Measurements from ENCODE around the gene MAFF. TPM values are rescaled to one million over a fixed set of nuclear protein-coding genes. Genes with fewer than 3 reads are reported as not detected.
"Not testable (repeated sequence)": the region's sequence is repeated elsewhere in the genome, so short reads cannot be mapped to it uniquely, and the experiment has no call there.

The MAFF gene
- total RNA-seq, 1 donor from 2014 or later = 119 TPM

GRCh38 chr22:38221908-38222796 lies 20.4 kb downstream of the MAFF start:
- DNase-seq (ENCODE audit: extremely low read depth, low read depth, low spot score) = no peak

GRCh38 chr22:38222797-38223119 lies 21.0 kb downstream of the MAFF start:
- DNase-seq (ENCODE audit: extremely low read depth, low read depth, low spot score) = no peak

GRCh38 chr22:38223289-38223960 lies 21.6 kb downstream of the MAFF start:
- no peak for DNase-seq (ENCODE audit: extremely low read depth, low read depth, low spot score)

GRCh38 chr22:38226853-38227649 lies 25.3 kb downstream of the MAFF start:
- DNase-seq (ENCODE audit: extremely low read depth, low read depth, low spot score) = no peak

GRCh38 chr22:38228326-38228872 lies 26.6 kb downstream of the MAFF start:
- DNase-seq (ENCODE audit: extremely low read depth, low read depth, low spot score) = no peak

GRCh38 chr22:38228873-38229740 lies 27.3 kb downstream of the MAFF start:
- no peak for DNase-seq (ENCODE audit: extremely low read depth, low read depth, low spot score)

GRCh38 chr22:38230108-38230825 lies 28.5 kb downstream of the MAFF start:
- peak; percentile 67 for DNase-seq (ENCODE audit: extremely low read depth, low read depth, low spot score)

GRCh38 chr22:38230916-38231315 lies 29.1 kb downstream of the MAFF start:
- DNase-seq (ENCODE audit: extremely low read depth, low read depth, low spot score) = no peak

- no peak for DNase-seq (ENCODE audit: extremely low read depth, low read depth, low spot score)
These were observed 30.4 kb downstream of the MAFF start for GRCh38 chr22:38232196-38232595.

- DNase-seq (ENCODE audit: extremely low read depth, low read depth, low spot score) = no peak
These were observed 31.6 kb downstream of the MAFF start for GRCh38 chr22:38233427-38233826.

GRCh38 chr22:38233856-38234255 lies 32.1 kb downstream of the MAFF start:
- not testable (repeated sequence) for DNase-seq (ENCODE audit: extremely low read depth, low read depth, low spot score)

- no peak for DNase-seq (ENCODE audit: extremely low read depth, low read depth, low spot score)
These were observed 33.6 kb downstream of the MAFF start for GRCh38 chr22:38235240-38235850.

GRCh38 chr22:38236786-38237185 lies 35.0 kb downstream of the MAFF start:
- no peak for DNase-seq (ENCODE audit: extremely low read depth, low read depth, low spot score)

GRCh38 chr22:38238519-38239071 lies 36.8 kb downstream of the MAFF start:
- no peak for DNase-seq (ENCODE audit: extremely low read depth, low read depth, low spot score)

GRCh38 chr22:38239101-38239761 lies 37.4 kb downstream of the MAFF start:
- DNase-seq (ENCODE audit: extremely low read depth, low read depth, low spot score) = no peak

GRCh38 chr22:38240734-38241252 lies 39.0 kb downstream of the MAFF start:
- no peak for DNase-seq (ENCODE audit: extremely low read depth, low read depth, low spot score)

GRCh38 chr22:38243007-38243765 lies 41.4 kb downstream of the MAFF start:
- DNase-seq (ENCODE audit: extremely low read depth, low read depth, low spot score) = no peak
